WI38 (cell line): Measurements from ENCODE around the gene MAD2L2.

Experiments
- H3K4me3 ChIP-seq: 2 replicates; pipeline ENCODE4 v1.5.1; 2011; ENCODE audit warnings: low read depth, mild to moderate bottlenecking, control low read depth, low read length
- TF ChIP-seq, protein P1 (sequence below): IDR thresholded peaks from 2 replicates; pipeline ENCODE4 v1.5.1; 2012; ENCODE audit warnings: low read depth, mild to moderate bottlenecking, control low read depth, low read length

Gene MAD2L2

GRCh38 chr1:11681071-11681771 lies at the start of gene MAD2L2:
TSS of gene MAD2L2 (minus strand) at chr1:11681148. CDS start at chr1:11680601, 547 bp downstream.
- TF ChIP-seq, protein P1, sequence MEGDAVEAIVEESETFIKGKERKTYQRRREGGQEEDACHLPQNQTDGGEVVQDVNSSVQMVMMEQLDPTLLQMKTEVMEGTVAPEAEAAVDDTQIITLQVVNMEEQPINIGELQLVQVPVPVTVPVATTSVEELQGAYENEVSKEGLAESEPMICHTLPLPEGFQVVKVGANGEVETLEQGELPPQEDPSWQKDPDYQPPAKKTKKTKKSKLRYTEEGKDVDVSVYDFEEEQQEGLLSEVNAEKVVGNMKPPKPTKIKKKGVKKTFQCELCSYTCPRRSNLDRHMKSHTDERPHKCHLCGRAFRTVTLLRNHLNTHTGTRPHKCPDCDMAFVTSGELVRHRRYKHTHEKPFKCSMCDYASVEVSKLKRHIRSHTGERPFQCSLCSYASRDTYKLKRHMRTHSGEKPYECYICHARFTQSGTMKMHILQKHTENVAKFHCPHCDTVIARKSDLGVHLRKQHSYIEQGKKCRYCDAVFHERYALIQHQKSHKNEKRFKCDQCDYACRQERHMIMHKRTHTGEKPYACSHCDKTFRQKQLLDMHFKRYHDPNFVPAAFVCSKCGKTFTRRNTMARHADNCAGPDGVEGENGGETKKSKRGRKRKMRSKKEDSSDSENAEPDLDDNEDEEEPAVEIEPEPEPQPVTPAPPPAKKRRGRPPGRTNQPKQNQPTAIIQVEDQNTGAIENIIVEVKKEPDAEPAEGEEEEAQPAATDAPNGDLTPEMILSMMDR: no peak
- H3K4me3 ChIP-seq: peak within 1 kb of the TSS; percentile 91

DNA sequence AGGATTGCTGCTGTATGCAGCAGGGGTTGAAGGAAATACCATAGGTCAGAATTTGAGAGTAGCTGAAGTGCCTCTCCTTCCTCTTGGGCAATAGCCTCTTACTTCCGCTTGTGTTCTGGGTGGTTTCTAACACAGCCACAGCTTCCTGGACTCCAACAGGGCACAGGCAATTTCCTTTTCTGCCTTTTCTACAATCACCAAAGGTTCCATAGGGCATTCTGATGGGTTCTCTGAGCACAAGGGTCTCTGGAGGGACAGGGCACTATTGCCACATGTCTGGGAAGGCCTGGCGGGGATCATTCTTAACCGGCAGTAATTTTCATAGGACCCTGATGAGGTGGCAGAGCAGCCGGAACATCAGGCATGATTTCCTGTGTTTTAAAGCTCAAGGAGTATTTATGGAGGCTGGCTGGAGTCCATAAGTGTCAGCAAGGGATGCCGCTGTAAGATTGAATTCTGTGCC lies 49.5 kb upstream of the MAD2L2 start:
- TF ChIP-seq, protein P1: no peak
- no peak overlapping the region for H3K4me3 ChIP-seq

DNA sequence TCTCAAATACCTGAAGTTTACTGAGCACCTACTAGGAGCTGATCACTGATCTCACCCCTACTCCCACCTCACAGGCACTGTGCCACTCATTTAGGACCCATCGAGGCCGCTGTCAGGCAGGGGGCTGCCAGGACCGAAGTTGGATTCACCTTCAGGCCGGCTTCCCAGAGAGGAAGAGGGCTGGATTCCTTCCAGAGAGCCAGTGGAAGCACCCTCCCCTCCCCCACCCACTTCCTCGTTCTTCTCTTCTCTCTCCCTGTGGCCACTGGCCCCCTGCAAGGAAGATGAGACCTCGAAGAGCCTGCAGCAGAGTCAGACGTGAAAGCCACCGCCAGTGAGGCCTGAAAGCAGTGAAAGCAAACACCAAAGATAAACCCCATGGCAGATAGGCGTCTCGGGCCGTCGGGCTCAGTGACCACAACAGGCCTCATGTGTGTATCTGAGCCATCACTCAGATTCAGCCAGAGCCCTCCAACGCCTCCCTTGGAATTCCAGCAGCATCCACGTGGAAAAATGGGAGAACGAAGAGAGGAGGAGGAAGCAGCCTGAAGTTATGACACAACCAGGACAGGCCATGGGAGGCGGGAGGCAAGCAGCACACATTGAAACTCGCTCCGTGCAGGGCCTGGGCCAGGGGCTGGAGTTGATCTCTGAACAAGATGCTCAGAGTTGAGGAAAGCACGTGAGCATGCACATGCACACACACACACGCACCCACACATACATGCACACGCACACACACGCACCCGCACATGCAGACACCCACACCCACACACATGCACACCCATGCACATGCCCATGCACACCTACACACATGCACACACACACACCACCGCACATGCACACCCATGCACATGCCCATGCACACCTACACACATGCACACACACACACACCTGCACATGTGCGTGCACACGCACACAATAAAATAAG lies 48.8 kb upstream of the MAD2L2 start:
- no peak overlapping the region for H3K4me3 ChIP-seq
- TF ChIP-seq, protein P1: no peak

GRCh38 chr1:11729155-11729497 lies 48.2 kb upstream of the MAD2L2 start:
- no peak overlapping the region for H3K4me3 ChIP-seq
- TF ChIP-seq, protein P1: no peak

- TF ChIP-seq, protein P1: no peak
Observed at GRCh38 chr1:11728126-11728806, 47.3 kb upstream of the MAD2L2 start.

GRCh38 chr1:11727119-11727518 lies 46.2 kb upstream of the MAD2L2 start:
- TF ChIP-seq, protein P1: no peak

More at GRCh38 chr1:11728126-11728806, 47.3 kb upstream of the MAD2L2 start:
- no peak overlapping the region for H3K4me3 ChIP-seq

More at GRCh38 chr1:11727119-11727518, 46.2 kb upstream of the MAD2L2 start:
- H3K4me3 ChIP-seq: no peak overlapping the region
